KOPT-K1 (cell line): Measurements from ENCODE around the gene FDPS.
"Not testable (repeated sequence)": the region's sequence is repeated elsewhere in the genome, so short reads cannot be mapped to it uniquely, and the experiment has no call there.

Experiments used
- H3K27ac ChIP-seq: fragments of 200-600 bp; sonication (generic); 2 replicates; pipeline ENCODE4 v1.5.1; 2016; ENCODE audit warnings: antibody characterized with exemption, mild to moderate bottlenecking, low read depth, low read length; ENCODE audit not compliant: poor library complexity, severe bottlenecking
- H3K36me3 ChIP-seq: fragments of 200-600 bp; sonication (generic); 2 replicates; pipeline ENCODE4 v1.5.1; 2017; ENCODE audit warnings: antibody characterized with exemption, mild to moderate bottlenecking, low read length, moderate library complexity; ENCODE audit not compliant: insufficient read depth
- H3K9me3 ChIP-seq: fragments of 200-600 bp; sonication (generic); 2 replicates; pipeline ENCODE4 v1.5.1; 2017; ENCODE audit warnings: antibody characterized with exemption, low read length, mild to moderate bottlenecking; ENCODE audit not compliant: insufficient read depth, poor library complexity, severe bottlenecking

The FDPS gene

GRCh38 chr1:155277902-155278688, 30.6 kb upstream of the FDPS start:
- H3K27ac ChIP-seq, result peak overlapping the region; percentile 21
- H3K36me3 ChIP-seq, result no peaks in the 10 kb centered on the region
- no peaks in the 10 kb centered on the region for H3K9me3 ChIP-seq

- H3K27ac ChIP-seq, result no peak overlapping the region
- no peaks in the 10 kb centered on the region for H3K36me3 ChIP-seq
- no peaks in the 10 kb centered on the region for H3K9me3 ChIP-seq
Observed at GRCh38 chr1:155278689-155279160, 29.9 kb upstream of the FDPS start.

GRCh38 chr1:155279268-155279667, 29.4 kb upstream of the FDPS start:
- no peaks in the 10 kb centered on the region for H3K36me3 ChIP-seq
- no peak overlapping the region for H3K27ac ChIP-seq
- H3K9me3 ChIP-seq, result no peaks in the 10 kb centered on the region

GRCh38 chr1:155282488-155283091, 26.1 kb upstream of the FDPS start:
- Histone ChIP-seq H3K27ac (no peak overlapping the region), H3K9me3 (no peaks in the 10 kb centered on the region)

GRCh38 chr1:155284476-155284875, 24.2 kb upstream of the FDPS start:
- H3K27ac ChIP-seq, result no peak overlapping the region
- no peaks in the 10 kb centered on the region for H3K9me3 ChIP-seq
- H3K36me3 ChIP-seq, result no peaks in the 10 kb centered on the region

More at GRCh38 chr1:155282488-155283091, 26.1 kb upstream of the FDPS start:
- no peaks in the 10 kb centered on the region for H3K36me3 ChIP-seq

- Histone ChIP-seq H3K9me3 (no peaks in the 10 kb centered on the region), H3K27ac (no peak overlapping the region), H3K36me3 (no peaks in the 10 kb centered on the region)
Observed at GRCh38 chr1:155285063-155285462, 23.6 kb upstream of the FDPS start.

GRCh38 chr1:155285631-155286044, 23.0 kb upstream of the FDPS start:
- Histone ChIP-seq H3K36me3 (no peaks in the 10 kb centered on the region), H3K9me3 (no peaks in the 10 kb centered on the region), H3K27ac (no peak overlapping the region)

- H3K9me3 ChIP-seq, result no peaks in the 10 kb centered on the region
- no peak overlapping the region for H3K27ac ChIP-seq
- no peaks in the 10 kb centered on the region for H3K36me3 ChIP-seq
Observed at GRCh38 chr1:155286544-155286943, 22.1 kb upstream of the FDPS start.

- Histone ChIP-seq H3K9me3 (no peaks in the 10 kb centered on the region), H3K36me3 (no peaks in the 10 kb centered on the region), H3K27ac (no peak overlapping the region)
Observed at GRCh38 chr1:155287987-155288543, 20.6 kb upstream of the FDPS start.

GRCh38 chr1:155291006-155291405, 17.7 kb upstream of the FDPS start:
- not testable (repeated sequence) for H3K27ac ChIP-seq, H3K9me3 ChIP-seq, H3K36me3 ChIP-seq

- Histone ChIP-seq H3K9me3 (no peaks in the 10 kb centered on the region), H3K36me3 (no peaks in the 10 kb centered on the region), H3K27ac (no peak overlapping the region)
Observed at GRCh38 chr1:155293086-155293749, 15.4 kb upstream of the FDPS start.

GRCh38 chr1:155294520-155295182, 14.0 kb upstream of the FDPS start:
- Histone ChIP-seq H3K27ac (no peak overlapping the region), H3K36me3 (no peaks in the 10 kb centered on the region)

GRCh38 chr1:155295183-155295941, 13.3 kb upstream of the FDPS start:
- H3K9me3 ChIP-seq, result no peaks in the 10 kb centered on the region
- H3K27ac ChIP-seq, result no peak overlapping the region
- no peaks in the 10 kb centered on the region for H3K36me3 ChIP-seq

More at GRCh38 chr1:155294520-155295182, 14.0 kb upstream of the FDPS start:
- no peaks in the 10 kb centered on the region for H3K9me3 ChIP-seq

GRCh38 chr1:155295942-155296267, 12.8 kb upstream of the FDPS start:
- Histone ChIP-seq H3K36me3 (no peaks in the 10 kb centered on the region), H3K27ac (no peak overlapping the region), H3K9me3 (no peaks in the 10 kb centered on the region)
